HepG2 (cell line): ENCODE measurements around the gene HEMK1. TPM values are rescaled to one million over a fixed set of nuclear protein-coding genes. Genes with fewer than 3 reads are reported as not detected.

ENCODE experiments used
- ARID2 ChIP-seq: sonication (generic); formaldehyde crosslinking; IDR thresholded peaks from 2 replicates; pipeline ENCODE4 v1.8.1; 2022; ENCODE audit warnings: mild to moderate bottlenecking, missing genetic modification reagents, borderline replicate concordance
- BORCS8-MEF2B ChIP-seq: sonication (generic); formaldehyde crosslinking; IDR thresholded peaks from 2 replicates; pipeline ENCODE4 v1.8.0; 2022; ENCODE audit warnings: mild to moderate bottlenecking, missing genetic modification reagents
- CEBPB ChIP-seq: IDR thresholded peaks from 2 replicates; pipeline ENCODE4 v1.6.1; 2011; ENCODE audit warnings: low read depth, low read length, improper control_type of control experiment, borderline replicate concordance
- EHMT2 ChIP-seq: fragments of 200-600 bp; sonication (generic); IDR thresholded peaks from 2 replicates; pipeline ENCODE4 v1.7.0; 2017; ENCODE audit warnings: antibody characterized with exemption, low read depth, low read length, borderline replicate concordance
- FOXJ3 ChIP-seq: sonication (generic); formaldehyde crosslinking; IDR thresholded peaks from 2 replicates; pipeline ENCODE4 v1.4.0; 2020; ENCODE audit warnings: missing genetic modification reagents, mild to moderate bottlenecking, borderline replicate concordance
- GABPB1 ChIP-seq: IDR thresholded peaks from 2 replicates; pipeline ENCODE4 v1.6.1; 2016; ENCODE audit warnings: mild to moderate bottlenecking, missing genetic modification reagents, moderate library complexity, missing compliant biosample characterization
- HES4 ChIP-seq: sonication (generic); formaldehyde crosslinking; IDR thresholded peaks from 2 replicates; pipeline ENCODE4 v1.9.0; 2021; ENCODE audit warnings: mild to moderate bottlenecking, missing genetic modification reagents, borderline replicate concordance
- IKZF4 ChIP-seq: sonication (generic); formaldehyde crosslinking; IDR thresholded peaks from 2 replicates; pipeline ENCODE4 v1.5.1; 2020; ENCODE audit warnings: borderline replicate concordance, mild to moderate bottlenecking, low read depth, missing genetic modification reagents; ENCODE audit errors: not compliant biosample characterization
- KAT2B ChIP-seq: fragments of 150-350 bp; IDR thresholded peaks from 2 replicates; pipeline ENCODE4 v1.6.1; 2014; ENCODE audit warnings: low read depth, low read length, borderline replicate concordance
- KAT7 ChIP-seq: IDR thresholded peaks from 2 replicates; pipeline ENCODE4 v1.6.1; 2018; ENCODE audit warnings: borderline replicate concordance, missing compliant biosample characterization
- KMT2A ChIP-seq: sonication (generic); formaldehyde crosslinking; IDR thresholded peaks from 2 replicates; pipeline ENCODE4 v1.4.0; 2020; ENCODE audit warnings: missing genetic modification reagents
- NR2F2 ChIP-seq: IDR thresholded peaks from 2 replicates; pipeline ENCODE4 v1.6.1; 2012; ENCODE audit warnings: low read depth, inconsistent platforms, borderline replicate concordance
- RBM39 ChIP-seq: fragments of 200-400 bp; formaldehyde crosslinking; IDR thresholded peaks from one replicate; pipeline ENCODE4 v1.6.1; 2018; ENCODE audit warnings: antibody characterized with exemption, mild to moderate bottlenecking, low read depth, low read length; ENCODE audit not compliant: poor library complexity, severe bottlenecking
- SKI ChIP-seq: fragments of 450-650 bp; IDR thresholded peaks from one replicate; pipeline ENCODE4 v1.6.1; 2018; ENCODE audit warnings: mild to moderate bottlenecking; ENCODE audit not compliant: partially characterized antibody
- STAT5B ChIP-seq: sonication (generic); formaldehyde crosslinking; IDR thresholded peaks from 2 replicates; pipeline ENCODE4 v1.4.0; 2020; ENCODE audit warnings: missing genetic modification reagents
- TEAD3 ChIP-seq: optimal IDR thresholded peaks from 2 replicates; pipeline ENCODE3; 2016; ENCODE audit warnings: borderline replicate concordance
- ZFP62 ChIP-seq: sonication (generic); formaldehyde crosslinking; IDR thresholded peaks from 2 replicates; pipeline ENCODE4 v1.4.0; 2020; ENCODE audit warnings: missing genetic modification reagents
- ZNF20 ChIP-seq: sonication (generic); formaldehyde crosslinking; IDR thresholded peaks from 2 replicates; pipeline ENCODE4 v1.4.0; 2020; ENCODE audit warnings: mild to moderate bottlenecking, moderate library complexity, missing genetic modification reagents
- ZNF543 ChIP-seq: sonication (generic); formaldehyde crosslinking; IDR thresholded peaks from 2 replicates; pipeline ENCODE4 v1.4.0; 2020; ENCODE audit warnings: mild to moderate bottlenecking, missing genetic modification reagents
- ZNF746 ChIP-seq: sonication (generic); formaldehyde crosslinking; IDR thresholded peaks from 2 replicates; pipeline ENCODE4 v1.8.0; 2022; ENCODE audit warnings: mild to moderate bottlenecking, missing genetic modification reagents
- ZNF891 ChIP-seq: sonication (generic); formaldehyde crosslinking; IDR thresholded peaks from 2 replicates; pipeline ENCODE4 v1.5.0; 2020; ENCODE audit warnings: mild to moderate bottlenecking, missing genetic modification reagents
- polyA plus RNA-seq, 8 experiments: library from polyadenylated mRNA; depleted of rRNA in 3 of 8; stranded (reverse) in 7 of 8; unstranded in 1 of 8; fragments of >200 nt; fragmentation: Illumina TruSeq in 4 of 8; extraction: Trizol in 4 of 8; gene quantifications; 2 replicates each; pipeline versions ENCODE4 v1.2.1 to v1.2.3, GENCODE V29; 2011 to 2016; ENCODE audit warnings: low read depth in 4 of 8, missing spikeins in 1 of 8, mixed read lengths in 1 of 8; ENCODE audit not compliant: insufficient read depth in 1 of 8
- total RNA-seq, 5 experiments: library from RNA; depleted of rRNA; stranded (reverse); fragments of >200 nt; fragmentation: Illumina TruSeq; extraction: Trizol; gene quantifications; 2 replicates each; pipeline ENCODE4 v1.2.3, GENCODE V29; 2016; ENCODE audit warnings: low read depth in 1 of 5
- TF ChIP-seq, protein P1 (sequence below): IDR thresholded peaks from 2 replicates; pipeline ENCODE4 v1.6.1; 2016; ENCODE audit warnings: low read depth, control low read depth
- TF ChIP-seq, protein P2 (sequence below): sonication (generic); formaldehyde crosslinking; IDR thresholded peaks from 2 replicates; pipeline ENCODE4 v1.4.0; 2020; ENCODE audit warnings: missing genetic modification reagents
- TF ChIP-seq, protein P3 (sequence below): sonication (generic); formaldehyde crosslinking; IDR thresholded peaks from 2 replicates; pipeline ENCODE4 v1.5.1; 2020; ENCODE audit warnings: mild to moderate bottlenecking, missing genetic modification reagents, moderate library complexity
- TF ChIP-seq, protein P4 (sequence below): IDR thresholded peaks from 2 replicates; pipeline ENCODE4 v1.6.1; 2016; ENCODE audit warnings: mild to moderate bottlenecking, missing biosample characterization, missing genetic modification reagents

HEMK1 gene
- total and polyA plus RNA-seq, 2 of the 13 experiments (the other 11 are each of a cell fraction or from before 2014, with no cell fraction given), result 9.8 to 12.6 TPM

DNA sequence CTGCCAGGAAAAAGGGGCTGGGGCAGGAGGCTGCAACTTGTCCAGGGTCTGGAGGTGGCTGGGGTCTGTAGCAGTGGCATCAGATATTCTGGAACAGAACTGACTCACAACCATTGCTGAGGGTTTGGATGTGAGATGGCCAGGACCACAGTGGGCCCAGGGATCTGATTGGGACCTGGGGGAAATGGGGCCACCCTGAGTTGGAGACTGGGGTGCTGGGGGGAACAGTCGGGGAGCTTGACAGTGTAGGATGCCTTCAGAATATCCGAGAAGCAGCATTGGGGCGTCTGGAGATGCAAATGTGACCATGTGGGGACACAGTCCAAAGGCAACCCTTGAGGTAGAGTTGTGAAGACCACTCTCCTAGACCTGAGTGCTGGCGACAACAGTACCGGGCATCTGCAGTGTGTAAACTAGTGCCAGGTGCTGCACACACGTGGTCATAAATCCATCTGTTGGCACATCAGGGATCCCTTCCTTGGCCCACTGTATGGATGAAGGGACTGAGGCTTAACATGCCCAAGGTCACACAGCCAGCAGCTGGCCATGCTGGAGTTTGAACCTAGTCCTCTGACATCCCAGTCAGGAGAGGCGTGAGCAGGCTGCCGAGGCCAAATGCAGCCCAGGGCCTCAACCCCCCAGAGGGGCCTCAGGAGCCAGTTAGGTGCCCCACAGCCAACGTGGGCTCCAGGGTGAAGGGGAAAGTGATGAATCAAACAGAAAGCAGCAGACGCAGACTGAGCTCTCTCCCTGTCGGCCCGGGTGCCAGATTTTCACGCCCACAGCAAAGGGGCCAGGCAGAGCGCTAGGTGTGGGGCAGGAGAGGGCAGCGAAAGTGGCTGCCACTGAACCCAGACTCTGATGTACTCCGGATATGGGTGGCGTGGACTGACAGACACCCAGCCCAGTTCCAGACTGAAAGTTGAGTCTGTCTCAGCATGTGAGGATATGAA lies 18.8 kb downstream of the HEMK1 start (continued):
- TF ChIP-seq RBM39, result peak; percentile 44
- TF ChIP-seq, protein P1, sequence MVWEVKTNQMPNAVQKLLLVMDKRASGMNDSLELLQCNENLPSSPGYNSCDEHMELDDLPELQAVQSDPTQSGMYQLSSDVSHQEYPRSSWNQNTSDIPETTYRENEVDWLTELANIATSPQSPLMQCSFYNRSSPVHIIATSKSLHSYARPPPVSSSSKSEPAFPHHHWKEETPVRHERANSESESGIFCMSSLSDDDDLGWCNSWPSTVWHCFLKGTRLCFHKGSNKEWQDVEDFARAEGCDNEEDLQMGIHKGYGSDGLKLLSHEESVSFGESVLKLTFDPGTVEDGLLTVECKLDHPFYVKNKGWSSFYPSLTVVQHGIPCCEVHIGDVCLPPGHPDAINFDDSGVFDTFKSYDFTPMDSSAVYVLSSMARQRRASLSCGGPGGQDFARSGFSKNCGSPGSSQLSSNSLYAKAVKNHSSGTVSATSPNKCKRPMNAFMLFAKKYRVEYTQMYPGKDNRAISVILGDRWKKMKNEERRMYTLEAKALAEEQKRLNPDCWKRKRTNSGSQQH (CRISPR knock-in tag), result no peak
- no peak for TF ChIP-seq KAT2B
- TF ChIP-seq, protein P2, sequence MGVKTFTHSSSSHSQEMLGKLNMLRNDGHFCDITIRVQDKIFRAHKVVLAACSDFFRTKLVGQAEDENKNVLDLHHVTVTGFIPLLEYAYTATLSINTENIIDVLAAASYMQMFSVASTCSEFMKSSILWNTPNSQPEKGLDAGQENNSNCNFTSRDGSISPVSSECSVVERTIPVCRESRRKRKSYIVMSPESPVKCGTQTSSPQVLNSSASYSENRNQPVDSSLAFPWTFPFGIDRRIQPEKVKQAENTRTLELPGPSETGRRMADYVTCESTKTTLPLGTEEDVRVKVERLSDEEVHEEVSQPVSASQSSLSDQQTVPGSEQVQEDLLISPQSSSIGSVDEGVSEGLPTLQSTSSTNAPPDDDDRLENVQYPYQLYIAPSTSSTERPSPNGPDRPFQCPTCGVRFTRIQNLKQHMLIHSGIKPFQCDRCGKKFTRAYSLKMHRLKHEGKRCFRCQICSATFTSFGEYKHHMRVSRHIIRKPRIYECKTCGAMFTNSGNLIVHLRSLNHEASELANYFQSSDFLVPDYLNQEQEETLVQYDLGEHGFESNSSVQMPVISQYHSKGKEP, result no peak
- TF ChIP-seq STAT5B (CRISPR knock-in tag), result no peak
- 0 out of 2 replicates have a peak, but pooled peaks have one; percentile 45 for TF ChIP-seq EHMT2
- peak; percentile 76 for TF ChIP-seq ZNF543 (CRISPR knock-in tag)
- peak; percentile 73; the same call in 1 of the 2 replicates for TF ChIP-seq KAT7 (CRISPR knock-in tag)
- peak; percentile 21; the same call in 1 of the 2 replicates for TF ChIP-seq GABPB1 (CRISPR knock-in tag)
- TF ChIP-seq ZFP62, result no peak
- peak; percentile 28; the same call in 1 of the 2 replicates for TF ChIP-seq FOXJ3 (CRISPR knock-in tag)
- TF ChIP-seq, protein P3, sequence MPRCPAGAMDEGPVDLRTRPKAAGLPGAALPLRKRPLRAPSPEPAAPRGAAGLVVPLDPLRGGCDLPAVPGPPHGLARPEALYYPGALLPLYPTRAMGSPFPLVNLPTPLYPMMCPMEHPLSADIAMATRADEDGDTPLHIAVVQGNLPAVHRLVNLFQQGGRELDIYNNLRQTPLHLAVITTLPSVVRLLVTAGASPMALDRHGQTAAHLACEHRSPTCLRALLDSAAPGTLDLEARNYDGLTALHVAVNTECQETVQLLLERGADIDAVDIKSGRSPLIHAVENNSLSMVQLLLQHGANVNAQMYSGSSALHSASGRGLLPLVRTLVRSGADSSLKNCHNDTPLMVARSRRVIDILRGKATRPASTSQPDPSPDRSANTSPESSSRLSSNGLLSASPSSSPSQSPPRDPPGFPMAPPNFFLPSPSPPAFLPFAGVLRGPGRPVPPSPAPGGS (CRISPR knock-in tag), result 0 out of 2 replicates have a peak, but pooled peaks have one; percentile 44
- TF ChIP-seq NR2F2, result 0 out of 2 replicates have a peak, but pooled peaks have one; percentile 15
- no peak for TF ChIP-seq ZNF20 (CRISPR knock-in tag)
- TF ChIP-seq BORCS8-MEF2B (CRISPR knock-in tag), result peak; percentile 58; the same call in 1 of the 2 replicates
- no peak for TF ChIP-seq CEBPB
- no peak for TF ChIP-seq HES4 (CRISPR knock-in tag)
- TF ChIP-seq KMT2A (CRISPR knock-in tag), result no peak
- no peak for TF ChIP-seq ZNF746
- TF ChIP-seq SKI, result peak; percentile 55
- TF ChIP-seq ZNF891 (CRISPR knock-in tag), result no peak
- TF ChIP-seq IKZF4 (CRISPR knock-in tag), result no peak
- peak; percentile 20 for TF ChIP-seq TEAD3 (CRISPR knock-in tag)
- TF ChIP-seq, protein P4, sequence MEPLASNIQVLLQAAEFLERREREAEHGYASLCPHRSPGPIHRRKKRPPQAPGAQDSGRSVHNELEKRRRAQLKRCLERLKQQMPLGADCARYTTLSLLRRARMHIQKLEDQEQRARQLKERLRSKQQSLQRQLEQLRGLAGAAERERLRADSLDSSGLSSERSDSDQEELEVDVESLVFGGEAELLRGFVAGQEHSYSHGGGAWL (CRISPR knock-in tag), result no peak
- TF ChIP-seq ARID2, result 0 out of 2 replicates have a peak, but pooled peaks have one; percentile 35
